OCI-LY7 (cell line): Measurements from ENCODE around the gene ADAM29. TPM values are rescaled to one million over a fixed set of nuclear protein-coding genes. Genes with fewer than 3 reads are reported as not detected.

Experiments used
- BruUV-seq: library from RNA; stranded (reverse); fragments of 400-500 nt; replicated peaks from 2 replicates; lab custom pipeline; 2021; lab: Mats Ljungman, UMichigan
- CTCF ChIA-PET: fragments of 300-600 bp; sonication (Branson Sonifier 250); formaldehyde crosslinking; loops from one replicate; lab custom pipeline; 2022; ENCODE audit warnings: antibody characterized with exemption; ENCODE audit not compliant: unreplicated experiment; lab: Charles Lee
- POLR2A ChIA-PET: fragments of 300-600 bp; sonication (Branson Sonifier 250); formaldehyde crosslinking; loops from one replicate; lab custom pipeline; 2022; ENCODE audit warnings: antibody characterized with exemption; lab: Charles Lee
- DNase-seq: peaks from one replicate; pipeline ENCODE4 v3.0.0-alpha.2; 2015; ENCODE audit warnings: low spot score
- H2AFZ ChIP-seq: fragments of 200-600 bp; sonication (generic), shearing (Covaris generic); 2 replicates; pipeline ENCODE4 v1.6.1; 2014; ENCODE audit warnings: mild to moderate bottlenecking, antibody characterized with exemption, low read length, moderate library complexity
- H3K27ac ChIP-seq: fragments of 200-600 bp; sonication (generic); 2 replicates; pipeline ENCODE4 v1.5.1; 2014; ENCODE audit warnings: mixed run types, low read depth, mild to moderate bottlenecking, moderate library complexity, low read length, inconsistent platforms; ENCODE audit not compliant: poor library complexity, severe bottlenecking
- H3K36me3 ChIP-seq: fragments of 200-600 bp; sonication (generic); 2 replicates; pipeline ENCODE4 v1.6.1; 2014; ENCODE audit warnings: mild to moderate bottlenecking, antibody characterized with exemption, low read length, moderate library complexity, mixed read lengths; ENCODE audit not compliant: insufficient read depth
- H3K4me1 ChIP-seq: fragments of 200-600 bp; sonication (generic); 2 replicates; pipeline ENCODE4 v1.5.1; 2014; ENCODE audit warnings: mild to moderate bottlenecking, low read length; ENCODE audit not compliant: insufficient read depth, poor library complexity, severe bottlenecking
- H3K4me2 ChIP-seq: fragments of 200-600 bp; sonication (generic); 2 replicates; pipeline ENCODE4 v1.6.1; 2014; ENCODE audit warnings: mild to moderate bottlenecking, low read length
- H3K4me3 ChIP-seq: fragments of 200-600 bp; sonication (generic); 2 replicates; pipeline ENCODE4 v1.5.1; 2014; ENCODE audit warnings: mild to moderate bottlenecking, low read depth, low read length; ENCODE audit not compliant: poor library complexity, severe bottlenecking
- H3K79me2 ChIP-seq: fragments of 200-600 bp; sonication (generic); 2 replicates; pipeline ENCODE4 v1.6.1; 2016; ENCODE audit warnings: low read depth, mild to moderate bottlenecking, low read length, moderate library complexity, mixed read lengths; ENCODE audit not compliant: insufficient read depth
- H3K9me2 ChIP-seq: fragments of 200-600 bp; sonication (generic); 2 replicates; pipeline ENCODE4 v1.6.1; 2016; ENCODE audit warnings: mild to moderate bottlenecking, low read length, mixed read lengths; ENCODE audit not compliant: insufficient read depth
- H3K9me3 ChIP-seq: fragments of 200-600 bp; sonication (generic); 2 replicates; pipeline ENCODE4 v1.6.1; 2014; ENCODE audit warnings: mild to moderate bottlenecking, mixed run types, low read length, mixed read lengths
- H4K20me1 ChIP-seq: fragments of 200-600 bp; sonication (generic); 2 replicates; pipeline ENCODE4 v1.6.1; 2014; ENCODE audit warnings: mild to moderate bottlenecking, antibody characterized with exemption, low read length, moderate library complexity, mixed read lengths; ENCODE audit not compliant: insufficient read depth
- EZH2phosphoT487 ChIP-seq: fragments of 200-600 bp; sonication (generic); IDR thresholded peaks from 2 replicates; pipeline ENCODE4 v1.6.1; 2018; ENCODE audit warnings: low read depth, borderline replicate concordance, mild to moderate bottlenecking, mixed run types, antibody characterized with exemption, low read length, moderate library complexity, mixed read lengths
- intact Hi-C: fragments of 100-400 bp; cut with micrococcal nuclease; formaldehyde crosslinking; loops from one replicate; pipeline ENCODE4 v1.10.0; 2022; ENCODE audit not compliant: unreplicated experiment
- total RNA-seq, 2 experiments: library from RNA; depleted of rRNA in 1 of 2; stranded (reverse); fragments of >200 nt in 1 of 2; shearing (Covaris generic) in 1 of 2; gene quantifications; 2 replicates each; pipeline ENCODE4 v1.2.3, GENCODE V29; 2014 to 2022
- TF ChIP-seq, protein P1 (sequence below): fragments of 200-600 bp; sonication (generic); conservative IDR thresholded peaks from 2 replicates; pipeline ENCODE4 v1.5.1; 2014; ENCODE audit warnings: mild to moderate bottlenecking, antibody characterized with exemption, low read length, moderate library complexity, mixed read lengths

The ADAM29 gene
- total RNA-seq, 2 experiments from 2014 or later = 1.0 to 1.2 TPM

DNA sequence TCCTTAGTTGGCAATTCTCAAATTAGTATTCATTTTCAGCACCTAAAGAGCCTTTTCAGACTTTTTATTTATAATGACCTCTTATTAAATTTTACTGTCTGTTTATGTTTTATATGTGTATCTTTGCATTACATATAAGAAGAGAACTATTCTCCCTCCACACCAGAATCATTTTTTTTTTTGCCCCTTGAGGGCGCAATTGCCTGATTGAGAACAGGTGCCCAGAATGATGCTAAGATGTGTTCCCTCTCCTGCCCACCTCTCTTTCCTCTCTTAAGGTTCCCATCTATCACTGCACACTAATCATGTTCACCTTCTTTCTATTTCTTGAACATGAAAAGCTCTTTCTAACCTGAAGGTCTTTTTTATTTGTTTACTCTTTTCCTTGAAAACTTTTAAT, 44.2 kb upstream of the ADAM29 start:
- Histone ChIP-seq H3K9me3 (peaks cover 40% of the 10 kb centered on the region; the same call in 1 of the 2 replicates), H3K9me2 (no peaks in the 10 kb centered on the region), H3K79me2 (no peaks in the 10 kb centered on the region), H3K4me3 (no peak overlapping the region), H3K36me3 (peaks cover 50% of the 10 kb centered on the region), H2AFZ (peak overlapping the region; percentile 79; the same call in 1 of the 2 replicates), H3K27ac (peak overlapping the region; percentile 66), H3K4me2 (peak overlapping the region; percentile 36), H3K4me1 (peaks cover 31% of the 10 kb centered on the region), H4K20me1 (no peaks in the 10 kb centered on the region)
- DNase-seq = peak; percentile 85
- intact Hi-C loops = loop anchor here (1.0 to 10.0 kb wide), 6 partner anchors 54 to 662 kb away; no protein-coding TSS in a partner anchor
- ChIA-PET POLR2A (interaction anchor here (0.8 to 1.2 kb wide), 5 partner anchors 11 to 570 kb away, joined by 3 to 4 read pairs (median 3); no protein-coding TSS in a partner anchor), CTCF (no interaction called here)
- no peak for TF ChIP-seq EZH2phosphoT487
- TF ChIP-seq, protein P1, sequence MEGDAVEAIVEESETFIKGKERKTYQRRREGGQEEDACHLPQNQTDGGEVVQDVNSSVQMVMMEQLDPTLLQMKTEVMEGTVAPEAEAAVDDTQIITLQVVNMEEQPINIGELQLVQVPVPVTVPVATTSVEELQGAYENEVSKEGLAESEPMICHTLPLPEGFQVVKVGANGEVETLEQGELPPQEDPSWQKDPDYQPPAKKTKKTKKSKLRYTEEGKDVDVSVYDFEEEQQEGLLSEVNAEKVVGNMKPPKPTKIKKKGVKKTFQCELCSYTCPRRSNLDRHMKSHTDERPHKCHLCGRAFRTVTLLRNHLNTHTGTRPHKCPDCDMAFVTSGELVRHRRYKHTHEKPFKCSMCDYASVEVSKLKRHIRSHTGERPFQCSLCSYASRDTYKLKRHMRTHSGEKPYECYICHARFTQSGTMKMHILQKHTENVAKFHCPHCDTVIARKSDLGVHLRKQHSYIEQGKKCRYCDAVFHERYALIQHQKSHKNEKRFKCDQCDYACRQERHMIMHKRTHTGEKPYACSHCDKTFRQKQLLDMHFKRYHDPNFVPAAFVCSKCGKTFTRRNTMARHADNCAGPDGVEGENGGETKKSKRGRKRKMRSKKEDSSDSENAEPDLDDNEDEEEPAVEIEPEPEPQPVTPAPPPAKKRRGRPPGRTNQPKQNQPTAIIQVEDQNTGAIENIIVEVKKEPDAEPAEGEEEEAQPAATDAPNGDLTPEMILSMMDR = peak; percentile 88
- no TSS peak for BruUV-seq

DNA sequence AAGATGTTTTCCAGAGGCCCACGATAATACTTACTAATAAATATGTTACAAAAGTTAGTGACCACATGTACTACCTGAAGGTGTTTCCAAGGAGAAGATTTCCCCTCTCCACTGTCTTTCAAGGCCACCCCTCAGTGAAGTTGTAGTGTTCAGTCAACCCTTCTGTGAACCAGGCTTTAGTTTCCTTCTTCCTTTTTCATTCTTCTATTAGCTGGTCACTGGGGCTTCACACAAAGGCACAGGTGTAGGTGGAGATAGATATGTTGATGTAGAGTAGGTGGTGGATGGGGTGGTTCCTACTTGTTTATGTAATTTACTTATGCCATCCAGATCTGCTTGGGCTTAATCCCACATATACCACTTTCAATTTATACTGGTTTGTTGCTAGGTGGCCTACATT, 43.3 kb upstream of the ADAM29 start:
- peaks cover 31% of the 10 kb centered on the region for H3K4me1 ChIP-seq
- peak overlapping the region; percentile 79 for H2AFZ ChIP-seq
- DNase-seq = peak; percentile 59
- POLR2A ChIA-PET = interaction anchor here (0.6 to 2.0 kb wide), 8 partner anchors 8 to 569 kb away, joined by 3 to 7 read pairs (median 3); no protein-coding TSS in a partner anchor
- H3K79me2 ChIP-seq = no peaks in the 10 kb centered on the region
- H3K9me3 ChIP-seq = peaks cover 34% of the 10 kb centered on the region; the same call in 1 of the 2 replicates
- TF ChIP-seq, protein P1 = no peak
- TF ChIP-seq EZH2phosphoT487 = no peak
- CTCF ChIA-PET = interaction anchor here (0.5 kb wide), 1 partner anchor 1844 kb away, joined by 6 read pairs; no protein-coding TSS in a partner anchor
- intact Hi-C loops = loop anchor here (1.0 to 10.0 kb wide), 6 partner anchors 53 to 661 kb away; no protein-coding TSS in a partner anchor
- H3K4me2 ChIP-seq = peak overlapping the region; percentile 34
- peak overlapping the region; percentile 18 for H3K4me3 ChIP-seq
- H3K36me3 ChIP-seq = peaks cover 48% of the 10 kb centered on the region
- BruUV-seq = no TSS peak
- no peaks in the 10 kb centered on the region for H4K20me1 ChIP-seq
- H3K27ac ChIP-seq = peak overlapping the region; percentile 66
- no peaks in the 10 kb centered on the region for H3K9me2 ChIP-seq

DNA sequence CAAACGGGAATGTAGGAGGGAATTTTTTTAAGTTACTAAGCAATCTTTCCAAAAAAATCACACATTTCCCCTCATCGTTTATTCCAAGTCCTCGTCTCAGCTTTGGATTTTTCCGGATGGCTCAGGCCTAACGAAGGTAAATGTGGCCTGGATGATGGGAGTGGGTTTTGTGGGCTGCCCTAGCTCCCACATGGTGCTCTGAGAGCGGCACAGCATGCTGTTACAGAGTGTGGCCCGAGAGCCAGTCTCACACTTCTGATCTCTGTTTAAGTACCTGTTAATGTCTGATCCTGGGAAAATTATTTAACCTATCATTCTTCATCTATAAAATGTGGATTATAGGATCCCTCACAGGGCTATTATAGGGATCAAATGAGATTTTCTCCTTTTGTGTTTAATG, 38.2 kb upstream of the ADAM29 start:
- Histone ChIP-seq H3K4me3 (no peak overlapping the region), H3K9me2 (no peaks in the 10 kb centered on the region), H3K9me3 (peaks cover 61% of the 10 kb centered on the region; the same call in 1 of the 2 replicates), H3K4me2 (no peak overlapping the region), H3K4me1 (peaks cover 28% of the 10 kb centered on the region), H3K36me3 (peaks cover 57% of the 10 kb centered on the region), H4K20me1 (no peaks in the 10 kb centered on the region), H3K79me2 (no peaks in the 10 kb centered on the region), H3K27ac (no peak overlapping the region), H2AFZ (peak overlapping the region; percentile 75; the same call in 1 of the 2 replicates)
- DNase-seq = no peak
- TF ChIP-seq, protein P1 = no peak
- no peak for TF ChIP-seq EZH2phosphoT487
- BruUV-seq = no TSS peak
- ChIA-PET CTCF (no interaction called here), POLR2A (interaction anchor here (0.6 to 3.0 kb wide), 14 partner anchors 16 to 526 kb away, joined by 3 to 10 read pairs (median 3); partner anchors contain the start of gene GLRA3)
- intact Hi-C loops = no loop called here
